ENCODE data around the gene PLPP4. TPM values are rescaled to one million over a fixed set of nuclear protein-coding genes. Genes with fewer than 3 reads are reported as not detected.

The PLPP4 gene
- total RNA-seq, 2 experiments from 2014 or later = not detected

GRCh38 chr10:120506674-120507073 lies 49.6 kb downstream of the PLPP4 start:
- DNase-seq (no peak), ATAC-seq (ENCODE audit: low read depth) (no peak)
- H3K4me3 Mint-ChIP-seq = no peak overlapping the region
- POLR2A ChIA-PET = no interaction called here
- no peaks in the 10 kb centered on the region for H3K27me3 Mint-ChIP-seq
- no peaks in the 10 kb centered on the region for H3K36me3 Mint-ChIP-seq
- H3K4me1 Mint-ChIP-seq = peaks cover 3% of the 10 kb centered on the region
- H3K27ac Mint-ChIP-seq = no peak overlapping the region
- no peaks in the 10 kb centered on the region for H3K9me3 Mint-ChIP-seq

GRCh38 chr10:120507175-120507574 lies 50.1 kb downstream of the PLPP4 start:
- Mint-ChIP-seq H3K27me3 (no peaks in the 10 kb centered on the region), H3K9me3 (no peaks in the 10 kb centered on the region), H3K36me3 (no peaks in the 10 kb centered on the region), H3K4me1 (peaks cover 3% of the 10 kb centered on the region), H3K4me3 (no peak overlapping the region), H3K27ac (no peak overlapping the region)
- POLR2A ChIA-PET = no interaction called here
- ATAC-seq (ENCODE audit: low read depth) = no peak
- DNase-seq = no peak

GRCh38 chr10:120507651-120508050 lies 50.6 kb downstream of the PLPP4 start:
- no peak for ATAC-seq (ENCODE audit: low read depth)
- H3K4me3 Mint-ChIP-seq = no peak overlapping the region
- peaks cover 3% of the 10 kb centered on the region for H3K4me1 Mint-ChIP-seq
- POLR2A ChIA-PET = no interaction called here
- no peaks in the 10 kb centered on the region for H3K27me3 Mint-ChIP-seq
- H3K27ac Mint-ChIP-seq = no peak overlapping the region
- no peaks in the 10 kb centered on the region for H3K36me3 Mint-ChIP-seq
- no peaks in the 10 kb centered on the region for H3K9me3 Mint-ChIP-seq
- no peak for DNase-seq

GRCh38 chr10:120508393-120508792 lies 51.4 kb downstream of the PLPP4 start:
- Mint-ChIP-seq H3K9me3 (no peaks in the 10 kb centered on the region), H3K36me3 (no peaks in the 10 kb centered on the region), H3K4me1 (peaks cover 3% of the 10 kb centered on the region), H3K27me3 (no peaks in the 10 kb centered on the region), H3K4me3 (no peak overlapping the region), H3K27ac (no peak overlapping the region)
- DNase-seq = no peak
- POLR2A ChIA-PET = no interaction called here
- ATAC-seq (ENCODE audit: low read depth) = no peak

GRCh38 chr10:120508966-120509365 lies 51.9 kb downstream of the PLPP4 start:
- H3K4me1 Mint-ChIP-seq = peaks cover 3% of the 10 kb centered on the region
- H3K27ac Mint-ChIP-seq = no peak overlapping the region
- no peaks in the 10 kb centered on the region for H3K9me3 Mint-ChIP-seq
- ATAC-seq (ENCODE audit: low read depth) (no peak), DNase-seq (no peak)
- no peak overlapping the region for H3K4me3 Mint-ChIP-seq
- no peaks in the 10 kb centered on the region for H3K27me3 Mint-ChIP-seq
- no peaks in the 10 kb centered on the region for H3K36me3 Mint-ChIP-seq
- POLR2A ChIA-PET = no interaction called here

- ATAC-seq (ENCODE audit: low read depth) (no peak), DNase-seq (no peak)
- H3K27ac Mint-ChIP-seq = no peak overlapping the region
- POLR2A ChIA-PET = no interaction called here
- no peak overlapping the region for H3K4me3 Mint-ChIP-seq
- no peaks in the 10 kb centered on the region for H3K36me3 Mint-ChIP-seq
- no peaks in the 10 kb centered on the region for H3K9me3 Mint-ChIP-seq
- H3K4me1 Mint-ChIP-seq = peaks cover 3% of the 10 kb centered on the region
- H3K27me3 Mint-ChIP-seq = no peaks in the 10 kb centered on the region
Observed at GRCh38 chr10:120511165-120511564, 54.1 kb downstream of the PLPP4 start.

GRCh38 chr10:120513307-120513796 lies 56.3 kb downstream of the PLPP4 start:
- no peaks in the 10 kb centered on the region for H3K27me3 Mint-ChIP-seq
- no peaks in the 10 kb centered on the region for H3K9me3 Mint-ChIP-seq
- H3K4me3 Mint-ChIP-seq = no peak overlapping the region
- ATAC-seq (ENCODE audit: low read depth) (no peak), DNase-seq (no peak)
- POLR2A ChIA-PET = no interaction called here
- no peaks in the 10 kb centered on the region for H3K36me3 Mint-ChIP-seq
- H3K4me1 Mint-ChIP-seq = peaks cover 3% of the 10 kb centered on the region
- H3K27ac Mint-ChIP-seq = no peak overlapping the region

GRCh38 chr10:120514035-120514620 lies 57.1 kb downstream of the PLPP4 start:
- Mint-ChIP-seq H3K27me3 (no peaks in the 10 kb centered on the region), H3K4me3 (no peak overlapping the region), H3K27ac (no peak overlapping the region), H3K9me3 (no peaks in the 10 kb centered on the region), H3K4me1 (no peaks in the 10 kb centered on the region), H3K36me3 (no peaks in the 10 kb centered on the region)
- DNase-seq = peak; percentile 45
- ATAC-seq (ENCODE audit: low read depth) = no peak
- POLR2A ChIA-PET = no interaction called here

GRCh38 chr10:120514959-120515358 lies 57.9 kb downstream of the PLPP4 start:
- Mint-ChIP-seq H3K27me3 (no peaks in the 10 kb centered on the region), H3K4me3 (no peak overlapping the region), H3K4me1 (no peaks in the 10 kb centered on the region), H3K27ac (no peak overlapping the region), H3K36me3 (no peaks in the 10 kb centered on the region), H3K9me3 (no peaks in the 10 kb centered on the region)
- ATAC-seq (ENCODE audit: low read depth) (no peak), DNase-seq (no peak)
- POLR2A ChIA-PET = no interaction called here

- no peaks in the 10 kb centered on the region for H3K27me3 Mint-ChIP-seq
- no peaks in the 10 kb centered on the region for H3K9me3 Mint-ChIP-seq
- no peak overlapping the region for H3K27ac Mint-ChIP-seq
- POLR2A ChIA-PET = no interaction called here
- H3K4me1 Mint-ChIP-seq = no peaks in the 10 kb centered on the region
- no peak for ATAC-seq (ENCODE audit: low read depth)
- no peak for DNase-seq
- no peak overlapping the region for H3K4me3 Mint-ChIP-seq
- no peaks in the 10 kb centered on the region for H3K36me3 Mint-ChIP-seq
Observed at GRCh38 chr10:120515741-120516140, 58.7 kb downstream of the PLPP4 start.

- Mint-ChIP-seq H3K27me3 (no peaks in the 10 kb centered on the region), H3K9me3 (no peaks in the 10 kb centered on the region), H3K4me1 (no peaks in the 10 kb centered on the region), H3K27ac (no peak overlapping the region), H3K36me3 (no peaks in the 10 kb centered on the region), H3K4me3 (no peak overlapping the region)
- DNase-seq = no peak
- POLR2A ChIA-PET = no interaction called here
- ATAC-seq (ENCODE audit: low read depth) = no peak
Observed at GRCh38 chr10:120516426-120516825, 59.4 kb downstream of the PLPP4 start.

- no peak for DNase-seq
- H3K4me3 Mint-ChIP-seq = no peak overlapping the region
- ATAC-seq (ENCODE audit: low read depth) = no peak
- no peaks in the 10 kb centered on the region for H3K9me3 Mint-ChIP-seq
- H3K27me3 Mint-ChIP-seq = no peaks in the 10 kb centered on the region
- POLR2A ChIA-PET = no interaction called here
- H3K36me3 Mint-ChIP-seq = no peaks in the 10 kb centered on the region
- H3K4me1 Mint-ChIP-seq = no peaks in the 10 kb centered on the region
- no peak overlapping the region for H3K27ac Mint-ChIP-seq
Observed at GRCh38 chr10:120517196-120517595, 60.2 kb downstream of the PLPP4 start.

GRCh38 chr10:120517881-120518484 lies 61.0 kb downstream of the PLPP4 start:
- Mint-ChIP-seq H3K4me3 (no peak overlapping the region), H3K4me1 (no peaks in the 10 kb centered on the region), H3K27ac (no peak overlapping the region), H3K36me3 (no peaks in the 10 kb centered on the region), H3K27me3 (no peaks in the 10 kb centered on the region), H3K9me3 (no peaks in the 10 kb centered on the region)
- DNase-seq = no peak
- POLR2A ChIA-PET = no interaction called here
- no peak for ATAC-seq (ENCODE audit: low read depth)

- ATAC-seq (ENCODE audit: low read depth) (no peak), DNase-seq (no peak)
- no peak overlapping the region for H3K27ac Mint-ChIP-seq
- H3K4me3 Mint-ChIP-seq = no peak overlapping the region
- no peaks in the 10 kb centered on the region for H3K36me3 Mint-ChIP-seq
- no peaks in the 10 kb centered on the region for H3K27me3 Mint-ChIP-seq
- no peaks in the 10 kb centered on the region for H3K9me3 Mint-ChIP-seq
- POLR2A ChIA-PET = no interaction called here
- H3K4me1 Mint-ChIP-seq = no peaks in the 10 kb centered on the region
Observed at GRCh38 chr10:120521880-120522279, 64.9 kb downstream of the PLPP4 start.
